NCI-H2029 (cell line): ENCODE measurements around the gene ZBTB22.
"Not testable (repeated sequence)": the region's sequence is repeated elsewhere in the genome, so short reads cannot be mapped to it uniquely, and the experiment has no call there.

Experiments used
- DNase-seq: peaks from one replicate; lab custom pipeline; 2025; lab: John Stamatoyannopoulos, UW

ZBTB22 gene

GRCh38 chr6:33317669-33318425 lies at the start of gene ZBTB22:
Gene ZBTB22 (minus strand): TSS chr6:33317744. CDS start chr6:33316916, 828 bp downstream.
- peak; percentile 98 for DNase-seq

GRCh38 chr6:33367009-33367714 lies 49.6 kb upstream of the ZBTB22 start:
- DNase-seq = no peak

- not testable (repeated sequence) for DNase-seq
Measured at GRCh38 chr6:33365206-33365971, 47.8 kb upstream of the ZBTB22 start.

- DNase-seq = peak; percentile 80
Measured at GRCh38 chr6:33364475-33365205, 47.1 kb upstream of the ZBTB22 start.

- DNase-seq = not testable (repeated sequence)
Measured at GRCh38 chr6:33363486-33363885, 45.9 kb upstream of the ZBTB22 start.

GRCh38 chr6:33359331-33359730 lies 41.8 kb upstream of the ZBTB22 start:
- no peak for DNase-seq

GRCh38 chr6:33357160-33357871 lies 39.8 kb upstream of the ZBTB22 start:
- not testable (repeated sequence) for DNase-seq

GRCh38 chr6:33356295-33356694 lies 38.8 kb upstream of the ZBTB22 start:
- no peak for DNase-seq

GRCh38 chr6:33355860-33356259 lies 38.3 kb upstream of the ZBTB22 start:
- not testable (repeated sequence) for DNase-seq

- DNase-seq = no peak
Measured at GRCh38 chr6:33347816-33348215, 30.3 kb upstream of the ZBTB22 start.

- not testable (repeated sequence) for DNase-seq
Measured at GRCh38 chr6:33346972-33347371, 29.4 kb upstream of the ZBTB22 start.

GRCh38 chr6:33344701-33345697 lies 27.5 kb upstream of the ZBTB22 start:
- peak; percentile 72 for DNase-seq

GRCh38 chr6:33343953-33344611 lies 26.5 kb upstream of the ZBTB22 start:
- DNase-seq = no peak

GRCh38 chr6:33343606-33343952 lies 26.0 kb upstream of the ZBTB22 start:
- not testable (repeated sequence) for DNase-seq

GRCh38 chr6:33339193-33339592 lies 21.6 kb upstream of the ZBTB22 start:
- no peak for DNase-seq

- DNase-seq = no peak
Measured at GRCh38 chr6:33336495-33336894, 19.0 kb upstream of the ZBTB22 start.

GRCh38 chr6:33335916-33336315 lies 18.4 kb upstream of the ZBTB22 start:
- no peak for DNase-seq

GRCh38 chr6:33333666-33334065 lies 16.1 kb upstream of the ZBTB22 start:
- no peak for DNase-seq

- no peak for DNase-seq
Measured at GRCh38 chr6:33330736-33331135, 13.2 kb upstream of the ZBTB22 start.

- no peak for DNase-seq
Measured at GRCh38 chr6:33329058-33329457, 11.5 kb upstream of the ZBTB22 start.
